Smooth muscle cell (in vitro differentiated cells): ENCODE results near the gene CA5A. TPM values are rescaled to one million over a fixed set of nuclear protein-coding genes. Genes with fewer than 3 reads are reported as not detected.

Source experiments
- DNase-seq: peaks from one replicate; lab custom pipeline; 2025; ENCODE audit not compliant: unreplicated experiment; lab: John Stamatoyannopoulos, UW
- H2AFZ ChIP-seq: fragments of 200-600 bp; sonication (generic); 2 replicates; pipeline ENCODE4 v1.6.0; 2016; ENCODE audit warnings: antibody characterized with exemption, low read depth, mild to moderate bottlenecking
- H3F3A ChIP-seq: fragments of 200-600 bp; sonication (generic); 2 replicates; pipeline ENCODE4 v1.6.0; 2017; ENCODE audit warnings: antibody characterized with exemption, low read depth
- H3K27ac ChIP-seq: fragments of 200-600 bp; sonication (generic); 2 replicates; pipeline ENCODE4 v1.5.1; 2016; ENCODE audit warnings: low read depth, mild to moderate bottlenecking
- H3K27me3 ChIP-seq: fragments of 200-600 bp; sonication (generic); 2 replicates; pipeline ENCODE4 v1.6.1; 2016; ENCODE audit warnings: low read depth, mild to moderate bottlenecking
- H3K36me3 ChIP-seq: fragments of 200-600 bp; sonication (generic); 2 replicates; pipeline ENCODE4 v1.5.1; 2016; ENCODE audit warnings: low read depth
- H3K4me1 ChIP-seq: fragments of 200-600 bp; sonication (generic); 2 replicates; pipeline ENCODE4 v1.5.1; 2016; ENCODE audit warnings: low read depth
- H3K4me2 ChIP-seq: fragments of 200-600 bp; sonication (generic); 2 replicates; pipeline ENCODE4 v1.6.0; 2016; ENCODE audit warnings: mild to moderate bottlenecking
- H3K4me3 ChIP-seq: fragments of 200-600 bp; sonication (generic); 2 replicates; pipeline ENCODE4 v1.5.1; 2016; ENCODE audit warnings: mild to moderate bottlenecking
- H3K79me2 ChIP-seq: fragments of 200-600 bp; sonication (generic); 2 replicates; pipeline ENCODE4 v1.6.0; 2016; ENCODE audit warnings: low read depth, mild to moderate bottlenecking
- H3K9ac ChIP-seq: fragments of 200-600 bp; sonication (generic); 2 replicates; pipeline ENCODE4 v1.6.0; 2016; ENCODE audit warnings: low read depth
- H3K9me3 ChIP-seq: fragments of 200-600 bp; sonication (generic); replicated peaks from 2 replicates; pipeline ENCODE4 v1.5.1; 2016; ENCODE audit warnings: low read depth
- H4K20me1 ChIP-seq: fragments of 200-600 bp; sonication (generic); 2 replicates; pipeline ENCODE4 v1.6.0; 2016; ENCODE audit warnings: low read depth
- WGBS: methylation state at CpG from one replicate; pipeline ENCODE4 v1.1.7; 2016; ENCODE audit warnings: low lambda C conversion rate; 5-methylcytosine and 5-hydroxymethylcytosine counted together
- polyA plus RNA-seq: library from polyadenylated mRNA; unstranded; fragments of >200 nt; fragmentation: Nextera tagmentation; extraction: Ambion mirVana; gene quantifications from 2 replicates; pipeline ENCODE4 v1.2.1, GENCODE V29; 2016
- total RNA-seq: library from RNA; depleted of rRNA; stranded (reverse); fragments of >200 nt; gene quantifications from 2 replicates; pipeline ENCODE4 v1.2.3, GENCODE V29; 2014
- TF ChIP-seq, protein P1 (sequence below): fragments of 200-600 bp; sonication (generic); IDR thresholded peaks from 2 replicates; pipeline ENCODE4 v1.5.1; 2017; ENCODE audit warnings: borderline replicate concordance, mild to moderate bottlenecking, antibody characterized with exemption; ENCODE audit not compliant: insufficient read depth, poor library complexity, severe bottlenecking

The CA5A gene
- total and polyA plus RNA-seq, 2 experiments from 2014 or later: not detected

DNA sequence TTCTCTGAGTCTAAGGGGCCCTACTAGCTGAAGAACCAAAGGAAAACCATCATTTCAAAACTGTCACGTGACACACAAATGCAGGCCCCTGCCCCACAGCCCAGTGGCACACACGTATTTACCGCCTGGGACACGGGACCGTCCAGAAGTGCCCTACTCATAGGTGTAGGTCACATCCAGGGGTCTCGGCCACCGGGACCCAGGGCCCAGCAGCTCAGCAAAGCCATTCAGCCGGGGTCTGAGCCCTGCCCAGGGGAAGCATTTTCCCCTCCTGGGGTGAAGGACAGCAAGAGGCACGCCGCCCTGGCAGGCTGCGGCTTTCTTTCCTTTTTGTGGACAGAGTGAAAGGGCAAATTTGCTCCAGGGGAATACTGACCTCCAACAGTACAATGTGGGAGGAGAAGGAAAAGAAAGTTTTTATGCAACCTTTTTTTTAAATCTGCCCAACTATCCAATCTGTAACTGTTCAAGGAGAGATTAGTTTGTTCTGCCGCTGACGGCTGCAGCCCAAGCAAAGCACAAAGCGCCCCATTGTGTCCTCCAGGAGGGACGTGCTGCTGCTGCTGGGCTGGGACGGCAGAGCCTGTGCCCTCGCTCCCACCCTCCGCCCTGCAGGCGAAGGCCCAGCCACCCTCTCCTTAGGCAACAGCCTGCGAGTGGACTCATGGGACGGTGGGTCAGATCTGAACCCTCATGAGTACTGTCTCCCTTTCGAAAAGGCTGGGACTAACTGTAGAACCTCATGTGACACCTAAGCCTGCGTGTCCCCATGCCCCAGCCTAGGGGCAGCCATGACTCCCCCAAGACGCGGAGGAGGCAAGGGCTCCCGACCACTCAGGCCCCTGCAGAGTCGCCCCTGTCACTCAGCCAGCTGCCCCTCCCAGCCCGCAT, 88.3 kb downstream of the CA5A start:
- H3K36me3 ChIP-seq: no peaks in the 10 kb centered on the region
- TF ChIP-seq, protein P1, sequence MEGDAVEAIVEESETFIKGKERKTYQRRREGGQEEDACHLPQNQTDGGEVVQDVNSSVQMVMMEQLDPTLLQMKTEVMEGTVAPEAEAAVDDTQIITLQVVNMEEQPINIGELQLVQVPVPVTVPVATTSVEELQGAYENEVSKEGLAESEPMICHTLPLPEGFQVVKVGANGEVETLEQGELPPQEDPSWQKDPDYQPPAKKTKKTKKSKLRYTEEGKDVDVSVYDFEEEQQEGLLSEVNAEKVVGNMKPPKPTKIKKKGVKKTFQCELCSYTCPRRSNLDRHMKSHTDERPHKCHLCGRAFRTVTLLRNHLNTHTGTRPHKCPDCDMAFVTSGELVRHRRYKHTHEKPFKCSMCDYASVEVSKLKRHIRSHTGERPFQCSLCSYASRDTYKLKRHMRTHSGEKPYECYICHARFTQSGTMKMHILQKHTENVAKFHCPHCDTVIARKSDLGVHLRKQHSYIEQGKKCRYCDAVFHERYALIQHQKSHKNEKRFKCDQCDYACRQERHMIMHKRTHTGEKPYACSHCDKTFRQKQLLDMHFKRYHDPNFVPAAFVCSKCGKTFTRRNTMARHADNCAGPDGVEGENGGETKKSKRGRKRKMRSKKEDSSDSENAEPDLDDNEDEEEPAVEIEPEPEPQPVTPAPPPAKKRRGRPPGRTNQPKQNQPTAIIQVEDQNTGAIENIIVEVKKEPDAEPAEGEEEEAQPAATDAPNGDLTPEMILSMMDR: no peak
- H3K79me2 ChIP-seq: peaks cover 88% of the 10 kb centered on the region
- peaks cover 5% of the 10 kb centered on the region for H3F3A ChIP-seq
- peaks cover 79% of the 10 kb centered on the region for H4K20me1 ChIP-seq
- H3K4me2 ChIP-seq: no peak overlapping the region
- no peak for DNase-seq
- 84% methylated on average over 28 of the region's 28 CpGs for WGBS
- no peak overlapping the region for H2AFZ ChIP-seq
- H3K4me3 ChIP-seq: no peak overlapping the region
- H3K4me1 ChIP-seq: peaks cover 12% of the 10 kb centered on the region
- H3K27me3 ChIP-seq: no peaks in the 10 kb centered on the region
- no peak overlapping the region for H3K9ac ChIP-seq
- no peak overlapping the region for H3K27ac ChIP-seq
- no peaks in the 10 kb centered on the region for H3K9me3 ChIP-seq

DNA sequence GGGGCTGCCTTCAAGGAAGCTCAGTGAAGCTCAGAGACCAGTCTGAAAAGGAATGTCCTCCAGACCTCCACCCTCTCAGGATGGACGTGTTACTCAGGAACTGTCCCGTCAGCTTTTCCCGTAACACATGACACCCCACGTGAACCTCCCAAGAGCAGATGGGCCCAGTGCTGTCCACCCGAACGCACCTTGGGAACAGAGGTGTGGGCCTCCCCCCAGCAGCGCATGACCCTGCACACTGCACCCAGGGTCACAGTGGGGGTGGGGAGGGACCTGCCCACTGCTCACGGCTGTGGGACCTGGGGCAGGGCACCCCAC, 88.9 kb downstream of the CA5A start:
- H3K27me3 ChIP-seq: no peaks in the 10 kb centered on the region
- peaks cover 7% of the 10 kb centered on the region for H3K4me1 ChIP-seq
- no peak overlapping the region for H3K4me3 ChIP-seq
- no peak overlapping the region for H3K9ac ChIP-seq
- H3K27ac ChIP-seq: no peak overlapping the region
- no peaks in the 10 kb centered on the region for H3K36me3 ChIP-seq
- no peak overlapping the region for H2AFZ ChIP-seq
- no peak overlapping the region for H3K4me2 ChIP-seq
- peaks cover 94% of the 10 kb centered on the region for H3K79me2 ChIP-seq
- no peaks in the 10 kb centered on the region for H3K9me3 ChIP-seq
- WGBS: 90% methylated on average over 8 of the region's 8 CpGs
- peaks cover 5% of the 10 kb centered on the region for H3F3A ChIP-seq
- H4K20me1 ChIP-seq: peaks cover 85% of the 10 kb centered on the region
- TF ChIP-seq, protein P1: no peak
- no peak for DNase-seq

- peaks cover 94% of the 10 kb centered on the region for H3K79me2 ChIP-seq
- H3K27me3 ChIP-seq: no peaks in the 10 kb centered on the region
- no peak for DNase-seq
- H3K27ac ChIP-seq: no peak overlapping the region
- H3K9ac ChIP-seq: no peak overlapping the region
- 89% methylated on average over 25 of the region's 25 CpGs for WGBS
- peaks cover 5% of the 10 kb centered on the region for H3F3A ChIP-seq
- TF ChIP-seq, protein P1: no peak
- H4K20me1 ChIP-seq: peaks cover 91% of the 10 kb centered on the region
- H3K36me3 ChIP-seq: no peaks in the 10 kb centered on the region
- H3K4me1 ChIP-seq: peaks cover 7% of the 10 kb centered on the region
- H3K4me2 ChIP-seq: no peak overlapping the region
- H2AFZ ChIP-seq: no peak overlapping the region
- H3K9me3 ChIP-seq: no peaks in the 10 kb centered on the region
- H3K4me3 ChIP-seq: no peak overlapping the region
These were observed 89.4 kb downstream of the CA5A start for GRCh38 chr16:87846705-87847466.
